ENCODE data around the gene ADI1. TPM values are rescaled to one million over a fixed set of nuclear protein-coding genes. Genes with fewer than 3 reads are reported as not detected.
A peak's percentile ranks its signal among the peaks of the same experiment; 100 is the strongest.

Gene ADI1
- total and polyA plus RNA-seq, 2 of the 8 experiments (the other 6 are each of a cell fraction or from before 2014, with no cell fraction given) = 12.2 to 40.2 TPM

DNA sequence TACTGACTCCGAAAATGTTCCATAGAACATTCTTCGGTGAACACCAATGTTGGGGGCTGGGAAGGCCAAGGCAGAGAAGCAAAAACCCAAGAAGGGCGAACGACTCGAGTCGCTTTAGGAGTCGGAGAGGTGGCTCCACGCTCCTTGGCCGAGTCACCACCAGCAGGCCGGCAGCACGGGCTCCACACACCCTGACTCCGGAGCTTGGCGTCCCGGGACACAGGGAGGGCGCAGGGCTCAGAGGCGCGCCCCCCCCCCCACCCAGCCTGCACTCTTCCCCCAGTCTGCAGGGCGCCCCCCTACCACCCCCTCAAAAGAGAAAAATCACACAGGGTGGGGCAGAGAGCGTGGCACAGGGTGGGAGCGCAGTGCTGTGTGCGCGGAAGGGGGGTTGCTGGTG lies 7.5 kb upstream of the ADI1 start:
- Histone ChIP-seq H2BK15ac (ENCODE audit: low read length) (no peak overlapping the region), H3K4ac (replicated peaks; ENCODE audit: insufficient read length, low read depth, low read length) (no peak overlapping the region), H3K27me3 (replicated peaks in 1 of 4; ENCODE audit: control insufficient read depth in 3 of 4, extremely low read depth in 1 of 4, insufficient read depth in 3 of 4, low read length in 3 of 4) (no peaks in the 10 kb centered on the region), H3K23me2 (ENCODE audit: low read depth, low read length) (peaks cover 13% of the 10 kb centered on the region), H3K18ac (ENCODE audit: extremely low read depth, low read length) (no peak overlapping the region), H3K27ac (ENCODE audit: low read depth, low read length) (no peak overlapping the region), H2AK5ac (ENCODE audit: low read depth, low read length) (peak overlapping the region; percentile 98; the same call in 1 of the 2 replicates), H2BK120ac (replicated peaks; ENCODE audit: low read depth, low read length) (no peak overlapping the region), H3K36me3 (ENCODE audit: control insufficient read depth in 2 of 4, insufficient read depth in 4 of 4, low read length in 3 of 4) (no peaks in the 10 kb centered on the region; a peak in 1 of 8 replicates), H2BK5ac (ENCODE audit: low read depth, low read length) (no peak overlapping the region; the same call in 1 of the 2 replicates), H3K9ac (replicated peaks in 1 of 4; ENCODE audit: extremely low read depth in 1 of 4, low read depth in 3 of 4, low read length in 3 of 4) (no peak overlapping the region), H3K4me3 (ENCODE audit: extremely low read depth in 1 of 4, insufficient read depth in 2 of 4, low read depth in 3 of 4, low read length in 4 of 4) (no peak overlapping the region), H3K14ac (ENCODE audit: insufficient read length) (no peak overlapping the region), H3K23ac (ENCODE audit: insufficient read length) (no peak overlapping the region), H3K4me1 (replicated peaks in 1 of 4; ENCODE audit: control insufficient read depth in 3 of 4, insufficient read depth in 4 of 4, low read length in 3 of 4) (peaks cover 0 to 4% (median 0%) of the 10 kb centered on the region in 4 experiments; a peak in 1 of 7 replicates), H4K91ac (replicated peaks; ENCODE audit: insufficient read length, low read length) (peak overlapping the region; percentile 98), H3K79me2 (ENCODE audit: control insufficient read depth in 1 of 2, insufficient read depth in 2 of 2, low read length in 2 of 2) (peaks cover 0 to 7% of the 10 kb centered on the region in 2 experiments; a peak in 1 of 4 replicates), H2BK12ac (ENCODE audit: low read depth, low read length) (no peak overlapping the region), H2AFZ (ENCODE audit: low read length) (no peak overlapping the region), H4K20me1 (replicated peaks in 1 of 2; ENCODE audit: control insufficient read depth in 1 of 2, insufficient read depth in 2 of 2, low read length in 2 of 2) (peaks cover 0 to 9% of the 10 kb centered on the region in 2 experiments), H3K9me3 (ENCODE audit: insufficient read depth in 2 of 2, low read depth in 1 of 2, low read length in 1 of 2) (no peaks in the 10 kb centered on the region; a peak in 1 of 4 replicates), H3K79me1 (ENCODE audit: low read depth, low read length) (no peaks in the 10 kb centered on the region), H3K4me2 (ENCODE audit: insufficient read depth in 1 of 2, low read depth in 2 of 2, low read length in 2 of 2) (no peak overlapping the region), H3K56ac (replicated peaks; ENCODE audit: insufficient read length, low read depth, low read length) (peak overlapping the region; percentile 100), H4K5ac (ENCODE audit: insufficient read length, low read depth, low read length) (no peak overlapping the region), H2BK20ac (ENCODE audit: low read length) (no peak overlapping the region), H4K8ac (ENCODE audit: extremely low read depth, insufficient read depth, low read length) (no peak overlapping the region)
- POLR2A ChIA-PET (ENCODE audit: partially characterized antibody) = interaction anchor here (0.6 to 1.6 kb wide), 3 partner anchors 51 to 125 kb away, joined by 3 to 4 read pairs (median 3); no protein-coding TSS in a partner anchor
- FAIRE-seq (no peak), DNase-seq (ENCODE audit: low read depth in 1 of 2, low spot score in 2 of 2) (no peak)
- CTCF ChIA-PET (ENCODE audit: partially characterized antibody) = interaction anchor here (1.0 kb wide), 1 partner anchor 13 kb away, joined by 4 read pairs; no protein-coding TSS in a partner anchor
- 93% methylated on average over 12 of the region's 22 CpGs; no CpG with 5 or more reads in 1 of the 2 experiments for WGBS, 2 experiments (ENCODE audit: extremely low coverage in 1 of 2, insufficient coverage in 1 of 2, insufficient read length in 1 of 2, insufficient replicate concordance in 2 of 2, low coverage in 1 of 2, low lambda C conversion rate in 2 of 2, missing lambda C conversion rate in 1 of 2)
- TF ChIP-seq EGR1 (IDR thresholded peaks at IDR 0.05; ENCODE audit: borderline replicate concordance, low read depth, low read length) (no peak), SRF (IDR thresholded peaks at IDR 0.05; ENCODE audit: low read depth, low read length) (no peak), RNF2 (IDR thresholded peaks at IDR 0.05; ENCODE audit: borderline replicate concordance, low read depth, low read length, missing control alignments, poor library complexity, severe bottlenecking) (no peak), ZNF274 (IDR thresholded peaks at IDR 0.05; ENCODE audit: borderline replicate concordance, extremely low read depth, low read length) (no peak), TEAD4 (IDR thresholded peaks at IDR 0.05; ENCODE audit: low read depth, low read length) (no peak), TAF7 (optimal IDR thresholded peaks at IDR 0.05; ENCODE audit: borderline replicate concordance, low read depth, low read length) (no peak), BRCA1 (IDR thresholded peaks at IDR 0.05; ENCODE audit: low read depth, low read length) (no peak), PHF8 (conservative IDR thresholded peaks at IDR 0.05; ENCODE audit: low read depth, low read length) (no peak), MAFK (IDR thresholded peaks at IDR 0.05; ENCODE audit: low read depth, low read length) (no peak), ATF2 (IDR thresholded peaks at IDR 0.05; ENCODE audit: low read length) (no peak), CBX8 (IDR thresholded peaks at IDR 0.05; ENCODE audit: borderline replicate concordance, low read depth, low read length) (no peak)

All from H1 (cell line).